GM21786 (cell line): Measurements from ENCODE around the gene ATP9B.

ENCODE experiments used
- ATAC-seq: cut with Tn5 transposase; IDR thresholded peaks from one replicate; pipeline ENCODE4 v1.9.1; 2021; ENCODE audit not compliant: unreplicated experiment

Gene ATP9B

GRCh38 chr18:79423211-79424007 is 354.2 kb downstream of the ATP9B start:
- no peak for ATAC-seq

GRCh38 chr18:79424008-79424565 is 354.9 kb downstream of the ATP9B start:
- no peak for ATAC-seq

GRCh38 chr18:79424880-79425568 is 355.8 kb downstream of the ATP9B start:
- ATAC-seq, result no peak

- ATAC-seq, result no peak
Observed at GRCh38 chr18:79425569-79425886, 356.3 kb downstream of the ATP9B start.

- no peak for ATAC-seq
Observed at GRCh38 chr18:79426376-79427300, 357.4 kb downstream of the ATP9B start.

- ATAC-seq, result no peak
Observed at GRCh38 chr18:79427368-79428225, 358.4 kb downstream of the ATP9B start.
